Stimulated activated CD4-positive, alpha-beta T cell treated with anti-CD3 and anti-CD28 coated beads, Interleukin-12 subunit alpha, Interleukin-12 subunit beta, amount 100 ng/mL, for 48 hours (primary cell): ENCODE data around the gene LCOR.
"Not testable (repeated sequence)": the region's sequence is repeated elsewhere in the genome, so short reads cannot be mapped to it uniquely, and the experiment has no call there.

Experiments used
- DNase-seq, 3 donors: peaks; one replicate each; pipeline ENCODE4 v3.0.0-alpha.2; 2020; ENCODE audit warnings: low read depth in 2 of 3, low spot score in 1 of 3

The LCOR gene

GRCh38 chr10:96838529-96838928 is 6.4 kb downstream of the LCOR start:
- no peak for DNase-seq

- DNase-seq, result no peak
These were observed 8.9 kb downstream of the LCOR start for GRCh38 chr10:96840841-96841518.

GRCh38 chr10:96842896-96843723 is 11.0 kb downstream of the LCOR start:
- no peak for DNase-seq

DNA sequence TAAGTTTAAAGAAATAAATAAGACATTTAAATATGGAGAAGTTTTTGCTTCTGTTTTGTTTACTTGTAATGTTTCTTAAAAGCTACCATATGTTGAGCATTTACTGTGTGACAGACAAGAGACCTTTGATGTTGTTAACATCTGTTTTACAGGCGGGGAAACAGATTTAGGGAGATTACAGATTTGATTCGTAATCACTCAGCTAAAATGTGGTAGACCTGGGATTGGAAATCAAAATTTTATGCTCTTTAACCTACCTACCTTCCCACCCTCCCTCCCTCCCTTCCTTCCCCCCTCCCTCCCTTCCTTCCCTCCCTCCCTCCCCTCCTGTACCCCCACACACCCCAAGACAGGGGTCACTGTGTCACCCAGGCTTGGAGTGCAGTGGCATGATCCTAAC is 11.7 kb downstream of the LCOR start:
- DNase-seq, result no peak

DNA sequence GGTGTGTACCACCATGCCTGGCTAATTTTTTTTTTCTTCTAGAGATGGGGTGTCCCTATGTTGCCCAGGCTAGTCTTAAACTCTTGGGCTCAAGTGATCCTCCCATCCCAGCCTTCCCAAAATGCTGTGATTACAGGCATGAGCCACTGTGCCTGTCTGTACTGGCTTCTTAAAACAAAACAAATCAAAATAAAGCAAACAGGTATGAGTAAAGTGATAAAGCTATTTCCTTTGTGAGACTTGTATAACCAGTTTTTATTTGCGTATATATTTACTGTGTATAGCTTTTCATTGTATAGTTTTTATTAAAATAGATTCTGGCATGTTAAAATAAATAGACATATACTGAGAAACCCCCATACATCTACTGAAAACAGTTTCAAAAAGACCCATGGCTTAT is 14.3 kb downstream of the LCOR start:
- no peak for DNase-seq

GRCh38 chr10:96846926-96847325 is 14.8 kb downstream of the LCOR start:
- DNase-seq, result no peak

DNA sequence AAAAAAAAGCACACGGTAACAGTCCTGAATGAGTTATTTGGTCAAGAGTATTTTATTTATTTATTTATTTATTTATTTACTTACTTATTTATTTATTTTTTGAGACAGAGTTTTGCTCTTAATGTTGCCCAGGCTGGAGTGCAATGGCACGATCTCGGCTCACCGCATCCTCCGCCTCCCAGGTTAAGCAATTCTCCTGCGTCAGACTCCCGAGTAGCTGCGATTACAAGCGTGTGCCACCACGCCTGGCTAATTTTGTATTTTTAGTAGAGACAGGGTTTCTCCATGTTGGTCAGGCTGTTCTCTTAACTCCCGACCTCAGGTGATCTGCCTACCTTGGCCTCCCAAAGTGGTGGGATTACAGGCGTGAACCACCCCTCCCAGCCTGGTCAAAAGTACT is 15.3 kb downstream of the LCOR start:
- DNase-seq, result not testable (repeated sequence)

GRCh38 chr10:96850113-96850512 is 18.0 kb downstream of the LCOR start:
- DNase-seq, result no peak

DNA sequence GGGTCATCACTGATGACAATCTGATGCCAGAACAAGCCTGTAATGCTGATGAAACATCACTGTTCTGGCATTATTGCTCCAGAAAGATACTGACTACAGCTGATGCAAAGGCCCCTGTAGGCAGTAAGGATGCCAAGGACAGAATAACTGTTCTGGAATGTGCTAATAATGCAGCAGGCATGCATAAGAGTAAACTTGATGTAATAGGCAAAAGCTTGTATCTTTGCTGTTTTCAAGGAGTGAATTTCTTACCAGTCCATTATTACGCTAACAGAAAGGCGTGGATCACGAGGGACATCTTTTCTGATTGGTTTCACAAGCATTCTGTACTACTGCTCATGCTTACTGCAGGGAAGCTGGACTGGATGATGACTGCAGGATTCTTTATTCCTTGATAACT is 18.7 kb downstream of the LCOR start:
- DNase-seq, result no peak

DNA sequence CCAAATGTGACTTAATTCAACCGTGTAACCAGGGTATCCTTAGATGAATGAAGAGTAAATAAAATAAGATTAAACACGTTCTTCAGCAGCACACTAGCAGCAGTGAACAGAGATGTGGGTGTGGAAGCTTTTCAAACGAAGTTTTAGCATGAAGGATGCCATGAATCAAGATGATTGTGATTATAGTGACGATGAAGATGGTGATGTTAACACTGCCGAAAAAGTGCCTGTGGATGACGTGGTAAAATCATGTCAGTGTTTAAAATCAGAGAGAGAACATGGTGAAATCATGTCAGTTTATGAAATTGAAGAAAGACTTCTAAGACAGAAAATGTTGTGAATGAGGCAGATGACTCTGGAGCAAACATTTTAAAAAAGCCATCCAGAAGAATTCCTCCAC is 19.2 kb downstream of the LCOR start:
- no peak for DNase-seq

GRCh38 chr10:96856317-96856716 is 24.2 kb downstream of the LCOR start:
- no peak for DNase-seq

- no peak for DNase-seq
These were observed 25.4 kb downstream of the LCOR start for GRCh38 chr10:96857301-96858012.

GRCh38 chr10:96858038-96858705 is 26.1 kb downstream of the LCOR start:
- DNase-seq, result no peak

GRCh38 chr10:96858706-96859050 is 26.6 kb downstream of the LCOR start:
- DNase-seq, result no peak

DNA sequence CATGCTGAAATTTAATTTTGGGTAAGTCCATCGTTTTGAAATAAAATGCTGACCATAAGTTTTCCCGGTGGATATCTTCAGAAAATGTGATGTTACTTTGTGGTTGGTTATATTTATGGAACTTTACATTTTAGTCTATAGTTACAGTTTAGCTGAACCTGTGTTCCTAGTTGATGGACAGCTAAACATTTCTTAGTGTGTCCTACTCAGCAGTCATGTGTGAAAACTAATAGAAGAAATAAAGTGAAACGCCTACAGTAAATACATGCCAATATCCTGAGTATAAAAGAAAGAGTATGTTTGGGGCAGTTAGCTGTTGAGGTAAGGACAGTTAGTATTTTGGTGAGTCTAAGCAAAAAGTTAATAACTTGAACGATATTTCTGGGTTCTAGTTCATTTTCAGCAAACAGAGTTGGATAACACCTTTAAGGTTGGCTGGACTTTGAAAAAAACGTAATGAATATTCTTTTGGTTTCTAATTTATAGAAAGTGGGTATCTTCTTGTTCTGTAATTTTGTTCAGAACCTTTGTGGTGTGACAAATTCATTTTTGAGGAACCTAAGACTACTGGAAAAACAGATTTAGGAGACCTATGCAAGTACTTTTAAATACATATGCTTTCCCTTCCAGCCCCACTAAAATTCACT is 28.7 kb downstream of the LCOR start:
- DNase-seq, result no peak

- no peak for DNase-seq
These were observed 31.9 kb downstream of the LCOR start for GRCh38 chr10:96863922-96864543.

DNA sequence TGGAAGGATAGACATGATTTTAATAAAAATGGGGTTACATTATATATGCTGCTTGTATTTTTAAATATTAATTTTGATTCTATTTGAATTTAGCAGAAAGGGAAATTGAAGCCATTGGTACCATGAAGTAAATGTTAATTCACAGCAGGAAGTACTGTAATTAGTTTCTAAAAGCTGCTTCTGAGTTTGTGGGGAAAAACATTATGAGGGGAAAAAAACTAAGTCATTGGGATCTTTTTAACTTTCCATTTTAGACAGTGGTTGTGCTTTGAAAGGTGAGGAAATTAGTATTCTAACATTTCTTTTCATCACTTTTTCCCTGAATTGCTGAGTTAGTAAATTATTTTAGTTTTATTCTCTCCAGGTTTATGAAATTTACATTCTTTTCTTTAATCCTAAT is 41.0 kb downstream of the LCOR start:
- no peak for DNase-seq

- DNase-seq, result no peak
These were observed 41.8 kb downstream of the LCOR start for GRCh38 chr10:96873756-96874467.

DNA sequence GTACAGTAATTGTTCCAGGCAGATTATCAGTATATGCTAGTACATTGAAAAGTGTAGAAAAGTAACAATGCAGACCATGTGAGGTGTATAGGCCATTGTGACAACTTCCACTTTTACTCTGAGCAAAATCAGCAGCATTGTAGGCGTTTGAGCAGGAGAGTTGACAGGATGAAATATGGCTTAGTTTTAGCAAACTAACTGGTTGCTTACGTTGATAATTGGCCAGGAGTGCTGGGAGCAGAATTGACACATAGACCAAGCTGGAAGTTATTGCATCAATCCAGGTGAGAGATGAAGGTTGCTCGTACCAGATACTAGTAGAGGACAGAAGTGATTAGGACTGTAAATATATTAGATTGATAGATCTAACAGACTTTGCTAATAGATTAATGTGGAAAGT is 46.0 kb downstream of the LCOR start:
- DNase-seq, result no peak

GRCh38 chr10:96880575-96880974 is 48.5 kb downstream of the LCOR start:
- no peak for DNase-seq
